ENCODE data around the gene ZNF160. TPM values are rescaled to one million over a fixed set of nuclear protein-coding genes. Genes with fewer than 3 reads are reported as not detected.

Gene ZNF160
- total and polyA plus RNA-seq, 2 of the 4 experiments (the other 2 are of a cell fraction): 22.6 to 26.9 TPM

DNA sequence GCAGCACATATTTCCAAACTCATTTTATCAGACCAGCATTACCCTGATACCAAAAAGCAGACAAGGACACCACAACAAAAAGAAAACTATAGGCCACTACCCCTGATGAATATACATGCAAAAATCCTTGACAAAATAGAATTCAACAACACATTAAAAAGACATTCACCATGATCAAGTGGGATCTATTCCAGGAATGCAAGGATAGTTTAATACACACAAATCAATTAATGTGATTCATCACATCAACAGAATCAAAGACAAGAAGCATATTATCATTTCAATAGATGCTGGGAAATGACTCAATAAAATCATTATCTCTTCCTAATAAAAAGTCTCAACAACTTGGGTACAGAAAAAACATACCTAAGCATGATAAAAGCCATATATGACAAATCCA, 44.4 kb upstream of the ZNF160 start (continued):
- TF ChIP-seq MAFK (IDR thresholded peaks at IDR 0.05; ENCODE audit: low read depth, low read length) (no peak), FOS (IDR thresholded peaks at IDR 0.05; ENCODE audit: low read depth, low read length) (no peak), RAD21 (IDR thresholded peaks at IDR 0.05; ENCODE audit: low read length) (no peak), MXI1 (IDR thresholded peaks at IDR 0.05; ENCODE audit: borderline replicate concordance, low read depth, low read length) (no peak), BHLHE40 (IDR thresholded peaks at IDR 0.05; ENCODE audit: low read depth, low read length) (no peak), NFE2L2 (IDR thresholded peaks at IDR 0.05; ENCODE audit: low read depth, low read length) (no peak)

DNA sequence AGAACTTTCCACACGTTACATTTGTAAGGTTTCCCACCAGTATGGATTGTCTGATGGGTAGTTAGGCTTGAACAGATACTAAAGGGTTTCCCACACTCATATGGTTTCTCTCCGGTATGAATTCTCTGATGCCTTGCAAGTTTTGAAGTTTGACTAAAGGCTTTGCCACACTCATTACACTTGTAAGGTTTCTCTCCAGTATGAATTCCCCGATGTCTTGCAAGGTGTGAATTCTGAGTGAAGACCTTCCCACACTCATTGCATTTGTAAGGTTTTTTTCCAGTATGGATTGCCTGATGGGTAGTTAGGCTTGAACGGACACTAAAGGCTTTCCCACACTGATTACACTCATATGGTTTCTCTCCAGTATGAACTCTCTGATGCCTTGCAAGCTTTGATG, 37.1 kb upstream of the ZNF160 start:
- peaks cover 0 to 3% of the 10 kb centered on the region in 2 experiments; a peak in 1 of 4 replicates for H3K79me1 ChIP-seq (ENCODE audit: low read depth in 1 of 2, low read length in 2 of 2)
- H3K4me1 ChIP-seq (ENCODE audit: control insufficient read depth, insufficient read depth, low read length): no peaks in the 10 kb centered on the region
- H3K4me3 ChIP-seq (ENCODE audit: insufficient read depth, low read depth, low read length): no peak overlapping the region
- H2AFZ ChIP-seq (replicated peaks; ENCODE audit: low read length, poor library complexity): no peak overlapping the region
- intact Hi-C loops (cut with micrococcal nuclease) (no loop called here), dilution Hi-C loops (cut with HindIII; ENCODE audit: low sequenced_read_pairs, unreplicated experiment) (no loop called here), in situ Hi-C loops (cut with MboI; ENCODE audit: low sequenced_read_pairs) (no loop called here)
- no peak overlapping the region for H4K5ac ChIP-seq (ENCODE audit: low read depth, low read length)
- H4K8ac ChIP-seq (ENCODE audit: low read depth in 2 of 2, low read length in 2 of 2): no peak overlapping the region
- no peak overlapping the region for H2BK120ac ChIP-seq (ENCODE audit: low read depth, low read length)
- H3K14ac ChIP-seq (replicated peaks; ENCODE audit: low read depth, low read length): no peak overlapping the region
- H3K23ac ChIP-seq (ENCODE audit: low read depth, low read length): no peak overlapping the region
- peaks cover 39% of the 10 kb centered on the region for H3K9me3 ChIP-seq (ENCODE audit: control insufficient read depth, insufficient read depth, low read length)
- H3K4me2 ChIP-seq (ENCODE audit: low read depth, low read length): no peak overlapping the region
- H3K9me1 ChIP-seq (ENCODE audit: insufficient read depth, low read length): no peaks in the 10 kb centered on the region
- H3K27ac ChIP-seq (ENCODE audit: insufficient read depth, low read length): no peak overlapping the region
- H2BK15ac ChIP-seq (ENCODE audit: low read depth, low read length): no peak overlapping the region
- H2AK5ac ChIP-seq (ENCODE audit: low read depth, low read length): no peak overlapping the region
- no peak for ATAC-seq (ENCODE audit: low read depth)
- ChIA-PET POLR2A (ENCODE audit: unreplicated experiment) (no interaction called here), CTCF (no interaction called here)
- no peak overlapping the region for H3K18ac ChIP-seq (ENCODE audit: low read depth, low read length)
- no peak overlapping the region for H3K56ac ChIP-seq (ENCODE audit: extremely low read depth, insufficient read depth, low read length)
- DNase-seq: no peak
- no peak overlapping the region for H4K91ac ChIP-seq (ENCODE audit: insufficient read depth, low read depth, low read length)
- no CpG with 5 or more reads among the region's 4 CpGs for WGBS, 2 experiments (ENCODE audit: extremely low coverage in 2 of 2, insufficient read length in 1 of 2)
- TF ChIP-seq, protein P1, sequence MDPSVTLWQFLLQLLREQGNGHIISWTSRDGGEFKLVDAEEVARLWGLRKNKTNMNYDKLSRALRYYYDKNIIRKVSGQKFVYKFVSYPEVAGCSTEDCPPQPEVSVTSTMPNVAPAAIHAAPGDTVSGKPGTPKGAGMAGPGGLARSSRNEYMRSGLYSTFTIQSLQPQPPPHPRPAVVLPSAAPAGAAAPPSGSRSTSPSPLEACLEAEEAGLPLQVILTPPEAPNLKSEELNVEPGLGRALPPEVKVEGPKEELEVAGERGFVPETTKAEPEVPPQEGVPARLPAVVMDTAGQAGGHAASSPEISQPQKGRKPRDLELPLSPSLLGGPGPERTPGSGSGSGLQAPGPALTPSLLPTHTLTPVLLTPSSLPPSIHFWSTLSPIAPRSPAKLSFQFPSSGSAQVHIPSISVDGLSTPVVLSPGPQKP (IDR thresholded peaks at IDR 0.05; ENCODE audit: borderline replicate concordance, low read depth, low read length): no peak
- TF ChIP-seq CHD1 (IDR thresholded peaks at IDR 0.05; ENCODE audit: low read depth, low read length) (no peak), RCOR1 (IDR thresholded peaks at IDR 0.05; ENCODE audit: insufficient replicate concordance, low read length) (no peak), CEBPB (IDR thresholded peaks at IDR 0.05; ENCODE audit: low read depth, low read length) (no peak), NFE2L2 (IDR thresholded peaks at IDR 0.05; ENCODE audit: low read depth, low read length) (no peak)
- H2AK9ac ChIP-seq (replicated peaks; ENCODE audit: low read depth, low read length, poor library complexity): no peak overlapping the region
- H3K4ac ChIP-seq (ENCODE audit: low read depth, low read length): no peak overlapping the region
- no peak overlapping the region for H3K9ac ChIP-seq (ENCODE audit: low read depth, low read length)
- peaks cover 20% of the 10 kb centered on the region for H3K36me3 ChIP-seq (ENCODE audit: control insufficient read depth, insufficient read depth, low read length)
- no peaks in the 10 kb centered on the region for H3K27me3 ChIP-seq (ENCODE audit: control insufficient read depth, insufficient read depth, low read length)
- no TSS peak for BruUV-seq (replicated peaks)
- no peaks in the 10 kb centered on the region for H4K20me1 ChIP-seq (ENCODE audit: insufficient read depth, low read length)
- no peak overlapping the region for H2BK5ac ChIP-seq (ENCODE audit: low read depth, low read length, poor library complexity, severe bottlenecking)
- no peak overlapping the region for H2BK20ac ChIP-seq (ENCODE audit: low read depth, low read length)
